ENCODE results near the gene TMOD3.
"Not testable (repeated sequence)": the region's sequence is repeated elsewhere in the genome, so short reads cannot be mapped to it uniquely, and the experiment has no call there.

Gene TMOD3

GRCh38 chr15:51829376-51830275, at the start of gene TMOD3:
TSS of gene TMOD3 (plus strand) at chr15:51829653. CDS start at chr15:51862885, 33,232 bp downstream.
- peak; percentile 86 for DNase-seq (ENCODE audit: low spot score)

- no peak for DNase-seq (ENCODE audit: low spot score)
Measured at GRCh38 chr15:51780636-51781035, 48.8 kb upstream of the TMOD3 start.

GRCh38 chr15:51781506-51781905, 47.9 kb upstream of the TMOD3 start:
- DNase-seq (ENCODE audit: low spot score) = no peak

- DNase-seq (ENCODE audit: low spot score) = no peak
Measured at GRCh38 chr15:51782357-51782896, 47.0 kb upstream of the TMOD3 start.

GRCh38 chr15:51783967-51784366, 45.5 kb upstream of the TMOD3 start:
- DNase-seq (ENCODE audit: low spot score) = no peak

GRCh38 chr15:51787130-51787529, 42.3 kb upstream of the TMOD3 start:
- not testable (repeated sequence) for DNase-seq (ENCODE audit: low spot score)

GRCh38 chr15:51792474-51792873, 37.0 kb upstream of the TMOD3 start:
- not testable (repeated sequence) for DNase-seq (ENCODE audit: low spot score)

GRCh38 chr15:51793521-51794305, 35.7 kb upstream of the TMOD3 start:
- DNase-seq (ENCODE audit: low spot score) = no peak

- no peak for DNase-seq (ENCODE audit: low spot score)
Measured at GRCh38 chr15:51796847-51797401, 32.5 kb upstream of the TMOD3 start.

- no peak for DNase-seq (ENCODE audit: low spot score)
Measured at GRCh38 chr15:51798281-51798680, 31.2 kb upstream of the TMOD3 start.

GRCh38 chr15:51799282-51800252, 29.9 kb upstream of the TMOD3 start:
- DNase-seq (ENCODE audit: low spot score) = no peak

GRCh38 chr15:51801391-51801835, 28.0 kb upstream of the TMOD3 start:
- no peak for DNase-seq (ENCODE audit: low spot score)

GRCh38 chr15:51802593-51802992, 26.9 kb upstream of the TMOD3 start:
- DNase-seq (ENCODE audit: low spot score) = no peak

GRCh38 chr15:51803965-51804364, 25.5 kb upstream of the TMOD3 start:
- peak; percentile 9 for DNase-seq (ENCODE audit: low spot score)

- DNase-seq (ENCODE audit: low spot score) = no peak
Measured at GRCh38 chr15:51806123-51806522, 23.3 kb upstream of the TMOD3 start.

- no peak for DNase-seq (ENCODE audit: low spot score)
Measured at GRCh38 chr15:51809457-51809856, 20.0 kb upstream of the TMOD3 start.

- DNase-seq (ENCODE audit: low spot score) = no peak
Measured at GRCh38 chr15:51812598-51812997, 16.9 kb upstream of the TMOD3 start.

GRCh38 chr15:51814606-51815005, 14.8 kb upstream of the TMOD3 start:
- no peak for DNase-seq (ENCODE audit: low spot score)

GRCh38 chr15:51816611-51817010, 12.8 kb upstream of the TMOD3 start:
- DNase-seq (ENCODE audit: low spot score) = no peak

GRCh38 chr15:51818150-51818549, 11.3 kb upstream of the TMOD3 start:
- no peak for DNase-seq (ENCODE audit: low spot score)

GRCh38 chr15:51825698-51826097, 3.8 kb upstream of the TMOD3 start:
- no peak for DNase-seq (ENCODE audit: low spot score)

Data from hepatic stellate cell (primary cell).